Measurements from ENCODE around the gene NUP98. TPM values are rescaled to one million over a fixed set of nuclear protein-coding genes. Genes with fewer than 3 reads are reported as not detected.

The NUP98 gene
- total RNA-seq, 1 donor from 2014 or later = 94.8 TPM

- Histone ChIP-seq H3K9me3 (ENCODE audit: low read depth) (no peaks in the 10 kb centered on the region), H3K4me2 (peak overlapping the region; percentile 19), H3K9ac (no peak overlapping the region), H3K4me3 (no peak overlapping the region), H3K4me1 (peaks cover 8% of the 10 kb centered on the region), H3K27ac (no peak overlapping the region), H2AFZ (replicated peaks) (no peak overlapping the region), H4K20me1 (ENCODE audit: low read depth) (peaks cover 88% of the 10 kb centered on the region), H3K79me2 (ENCODE audit: low read depth) (peaks cover 100% of the 10 kb centered on the region), H3K27me3 (no peaks in the 10 kb centered on the region), H3K36me3 (peaks cover under 1% of the 10 kb centered on the region), H3F3A (ENCODE audit: low read depth) (no peaks in the 10 kb centered on the region)
- no peak for TF ChIP-seq EZH2phosphoT487 (IDR thresholded peaks at IDR 0.05)
- TF ChIP-seq CTCF (IDR thresholded peaks at IDR 0.05) = no peak
- H3K27me3 Mint-ChIP-seq (ENCODE audit: insufficient read depth, low read depth) = no peaks in the 10 kb centered on the region
- no peak overlapping the region for H3K4me3 Mint-ChIP-seq
- H3K36me3 Mint-ChIP-seq = peaks cover 14% of the 10 kb centered on the region
- H3K27ac Mint-ChIP-seq = no peak overlapping the region
- H3K9me3 Mint-ChIP-seq = no peaks in the 10 kb centered on the region
- no peak for DNase-seq (ENCODE audit: low spot score)
- H3K4me1 Mint-ChIP-seq = peaks cover 13% of the 10 kb centered on the region
Measured at GRCh38 chr11:3786781-3787428, 10.4 kb downstream of the NUP98 start.

GRCh38 chr11:3783611-3784010 is 13.7 kb downstream of the NUP98 start:
- peaks cover 95% of the 10 kb centered on the region for H3K79me2 ChIP-seq (ENCODE audit: low read depth)
- H3K9ac ChIP-seq = no peak overlapping the region
- no peak overlapping the region for H2AFZ ChIP-seq (replicated peaks)
- Mint-ChIP-seq H3K36me3 (peaks cover 14% of the 10 kb centered on the region), H3K27ac (no peak overlapping the region), H3K9me3 (no peaks in the 10 kb centered on the region), H3K27me3 (ENCODE audit: insufficient read depth, low read depth) (no peaks in the 10 kb centered on the region), H3K4me3 (no peak overlapping the region), H3K4me1 (peaks cover 9% of the 10 kb centered on the region)
- no peak overlapping the region for H3K27ac ChIP-seq
- H3K4me3 ChIP-seq = no peak overlapping the region
- no peaks in the 10 kb centered on the region for H3F3A ChIP-seq (ENCODE audit: low read depth)
- no peak for DNase-seq (ENCODE audit: low spot score)
- peaks cover 6% of the 10 kb centered on the region for H3K36me3 ChIP-seq
- H3K4me2 ChIP-seq = no peak overlapping the region
- TF ChIP-seq EZH2phosphoT487 (IDR thresholded peaks at IDR 0.05) (no peak), EZH2 (IDR thresholded peaks at IDR 0.05) (no peak), CTCF (IDR thresholded peaks at IDR 0.05) (no peak)
- H3K4me1 ChIP-seq = peaks cover 8% of the 10 kb centered on the region
- peaks cover 67% of the 10 kb centered on the region for H4K20me1 ChIP-seq (ENCODE audit: low read depth)
- no peaks in the 10 kb centered on the region for H3K9me3 ChIP-seq (ENCODE audit: low read depth)
- H3K27me3 ChIP-seq = no peaks in the 10 kb centered on the region

GRCh38 chr11:3782963-3783362 is 14.4 kb downstream of the NUP98 start:
- Histone ChIP-seq H4K20me1 (ENCODE audit: low read depth) (peaks cover 61% of the 10 kb centered on the region), H3K27ac (no peak overlapping the region), H3K27me3 (no peaks in the 10 kb centered on the region), H3K4me1 (peaks cover 8% of the 10 kb centered on the region), H3F3A (ENCODE audit: low read depth) (no peaks in the 10 kb centered on the region), H3K9me3 (ENCODE audit: low read depth) (no peaks in the 10 kb centered on the region), H3K36me3 (peaks cover 6% of the 10 kb centered on the region), H3K4me3 (no peak overlapping the region), H3K79me2 (ENCODE audit: low read depth) (peaks cover 88% of the 10 kb centered on the region), H3K4me2 (no peak overlapping the region), H3K9ac (no peak overlapping the region), H2AFZ (replicated peaks) (no peak overlapping the region)
- Mint-ChIP-seq H3K36me3 (peaks cover 18% of the 10 kb centered on the region), H3K4me3 (no peak overlapping the region), H3K27me3 (ENCODE audit: insufficient read depth, low read depth) (no peaks in the 10 kb centered on the region), H3K4me1 (peaks cover 9% of the 10 kb centered on the region), H3K27ac (no peak overlapping the region), H3K9me3 (no peaks in the 10 kb centered on the region)
- no peak for TF ChIP-seq CTCF (IDR thresholded peaks at IDR 0.05)
- no peak for TF ChIP-seq EZH2 (IDR thresholded peaks at IDR 0.05)
- DNase-seq (ENCODE audit: low spot score) = no peak
